HG03354 (cell line): ENCODE results near the gene TADA2B.

Source experiments
- ATAC-seq: cut with Tn5 transposase; IDR thresholded peaks from one replicate; pipeline ENCODE4 v1.9.1; 2021; ENCODE audit warnings: mild to moderate bottlenecking; ENCODE audit not compliant: unreplicated experiment, poor library complexity, severe bottlenecking

Gene TADA2B

GRCh38 chr4:7016512-7016911 lies 26.7 kb upstream of the TADA2B start:
- ATAC-seq: no peak

GRCh38 chr4:7017446-7018048 lies 25.6 kb upstream of the TADA2B start:
- ATAC-seq: no peak

- ATAC-seq: no peak
Observed at GRCh38 chr4:7018281-7018680, 24.9 kb upstream of the TADA2B start.

- ATAC-seq: no peak
Observed at GRCh38 chr4:7019367-7019766, 23.8 kb upstream of the TADA2B start.

GRCh38 chr4:7020290-7020689 lies 22.9 kb upstream of the TADA2B start:
- no peak for ATAC-seq

GRCh38 chr4:7020856-7021255 lies 22.3 kb upstream of the TADA2B start:
- ATAC-seq: no peak

GRCh38 chr4:7021355-7021754 lies 21.8 kb upstream of the TADA2B start:
- ATAC-seq: no peak

GRCh38 chr4:7021930-7022664 lies 21.1 kb upstream of the TADA2B start:
- no peak for ATAC-seq

- ATAC-seq: no peak
Observed at GRCh38 chr4:7023486-7023885, 19.7 kb upstream of the TADA2B start.

- ATAC-seq: no peak
Observed at GRCh38 chr4:7023901-7024300, 19.3 kb upstream of the TADA2B start.

GRCh38 chr4:7024336-7024890 lies 18.8 kb upstream of the TADA2B start:
- ATAC-seq: no peak

- ATAC-seq: no peak
Observed at GRCh38 chr4:7025040-7025602, 18.1 kb upstream of the TADA2B start.

- no peak for ATAC-seq
Observed at GRCh38 chr4:7026107-7026506, 17.1 kb upstream of the TADA2B start.

GRCh38 chr4:7027284-7027683 lies 15.9 kb upstream of the TADA2B start:
- no peak for ATAC-seq

- ATAC-seq: no peak
Observed at GRCh38 chr4:7027913-7028312, 15.3 kb upstream of the TADA2B start.

GRCh38 chr4:7029212-7029611 lies 14.0 kb upstream of the TADA2B start:
- ATAC-seq: no peak

GRCh38 chr4:7029921-7030320 lies 13.3 kb upstream of the TADA2B start:
- ATAC-seq: no peak

- no peak for ATAC-seq
Observed at GRCh38 chr4:7030856-7031255, 12.3 kb upstream of the TADA2B start.

GRCh38 chr4:7031558-7032449 lies 11.4 kb upstream of the TADA2B start:
- no peak for ATAC-seq

GRCh38 chr4:7032596-7032995 lies 10.6 kb upstream of the TADA2B start:
- ATAC-seq: no peak
